GM19324 (cell line): ENCODE measurements around the gene OR2J3.
"Not testable (repeated sequence)": the region's sequence is repeated elsewhere in the genome, so short reads cannot be mapped to it uniquely, and the experiment has no call there.

Experiments
- ATAC-seq: cut with Tn5 transposase; IDR thresholded peaks from one replicate; pipeline ENCODE4 v1.9.1; 2021; ENCODE audit warnings: mild to moderate bottlenecking, moderate library complexity; ENCODE audit not compliant: unreplicated experiment, low FRiP score

The OR2J3 gene

GRCh38 chr6:29107758-29108157 is at the start of gene OR2J3:
Gene OR2J3 (plus strand): TSS chr6:29108058. CDS start chr6:29111891, 3,833 bp downstream.
- no peak for ATAC-seq

- no peak for ATAC-seq
Observed at GRCh38 chr6:29071831-29072723, 35.8 kb upstream of the OR2J3 start.

GRCh38 chr6:29079203-29079602 is 28.7 kb upstream of the OR2J3 start:
- ATAC-seq = no peak

DNA sequence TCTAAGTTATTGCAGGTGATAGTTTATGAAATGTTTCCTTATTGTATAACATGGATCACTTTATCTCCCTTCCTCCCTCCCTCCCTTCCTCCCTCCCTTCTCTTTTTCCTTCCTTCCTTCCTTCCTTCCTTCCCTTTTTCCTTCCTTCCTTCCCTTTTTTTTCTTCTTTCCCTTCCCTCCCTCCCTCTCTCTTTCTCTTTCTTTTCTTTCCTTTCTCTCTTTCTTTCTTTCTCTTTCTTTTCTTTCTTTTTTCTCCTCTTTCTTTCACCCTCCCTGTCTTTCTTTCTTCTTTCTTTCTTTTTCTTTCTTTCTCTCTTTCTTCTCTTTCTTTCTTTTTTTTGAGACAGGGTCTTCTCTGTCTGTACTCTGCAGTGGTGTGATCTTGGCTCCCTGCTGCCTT is 26.5 kb upstream of the OR2J3 start:
- no peak for ATAC-seq

GRCh38 chr6:29082457-29082856 is 25.4 kb upstream of the OR2J3 start:
- no peak for ATAC-seq

GRCh38 chr6:29087213-29087612 is 20.6 kb upstream of the OR2J3 start, which contains the start of gene OR2B3:
Gene OR2B3 (minus strand): TSS chr6:29087313. CDS start chr6:29087248, 65 bp downstream.
- ATAC-seq = no peak

DNA sequence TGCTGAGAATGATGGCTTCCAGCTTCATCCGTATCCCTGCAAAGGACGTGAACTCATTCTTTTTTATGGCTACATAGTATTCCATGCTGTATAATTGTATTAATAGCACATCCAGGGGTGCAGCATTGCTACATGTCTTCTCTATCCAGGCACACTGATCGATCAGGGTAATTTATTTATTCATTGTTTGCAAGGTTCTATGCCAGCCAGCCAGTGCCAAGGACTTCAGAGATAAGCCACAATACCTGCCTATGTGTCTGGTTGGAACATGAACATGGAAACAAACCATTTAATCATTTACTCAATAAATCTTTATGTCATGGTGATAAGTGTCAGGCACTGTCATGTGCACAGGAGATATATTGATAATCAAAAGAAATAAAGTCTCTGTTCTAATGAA is 14.9 kb upstream of the OR2J3 start:
- no peak for ATAC-seq

GRCh38 chr6:29097803-29098202 is 10.1 kb upstream of the OR2J3 start:
- no peak for ATAC-seq

DNA sequence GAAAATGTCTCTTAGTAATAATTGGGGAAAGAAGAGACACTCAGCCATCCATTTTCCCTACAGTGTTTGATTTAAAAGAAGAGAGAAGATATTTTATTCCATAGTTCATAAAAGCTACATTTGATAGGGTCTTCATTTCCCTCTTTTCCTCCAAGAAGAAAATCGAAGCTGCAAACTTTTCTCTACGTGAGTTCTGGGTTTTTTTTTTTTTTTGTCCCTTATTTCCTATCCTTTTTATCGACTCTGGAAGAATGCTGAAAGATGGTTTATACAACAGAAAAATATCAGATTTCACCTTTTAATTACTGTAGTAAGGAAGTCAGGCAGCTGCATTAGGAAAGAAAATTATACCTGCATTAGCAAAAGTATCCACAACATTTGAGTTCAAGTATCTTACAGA is 8.7 kb upstream of the OR2J3 start, which contains the start of gene OR2J1:
Gene OR2J1, plus strand, starts transcription at position 301 of the 400 bp plus-strand sequence. CDS start 1,453 bp downstream, outside the sequence.
- ATAC-seq = no peak

DNA sequence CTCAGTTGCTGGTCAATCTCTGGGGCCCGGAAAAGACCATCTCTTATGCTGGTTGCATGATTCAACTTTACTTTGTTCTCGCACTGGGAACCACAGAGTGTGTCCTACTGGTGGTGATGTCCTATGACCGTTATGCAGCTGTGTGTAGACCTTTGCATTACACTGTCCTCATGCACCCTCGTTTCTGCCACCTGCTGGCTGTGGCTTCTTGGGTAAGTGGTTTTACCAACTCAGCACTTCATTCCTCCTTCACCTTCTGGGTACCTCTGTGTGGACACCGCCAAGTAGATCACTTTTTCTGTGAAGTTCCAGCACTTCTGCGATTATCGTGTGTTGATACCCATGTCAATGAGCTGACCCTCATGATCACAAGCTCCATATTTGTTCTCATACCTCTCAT is 4.3 kb downstream of the OR2J3 start:
- ATAC-seq = no peak

DNA sequence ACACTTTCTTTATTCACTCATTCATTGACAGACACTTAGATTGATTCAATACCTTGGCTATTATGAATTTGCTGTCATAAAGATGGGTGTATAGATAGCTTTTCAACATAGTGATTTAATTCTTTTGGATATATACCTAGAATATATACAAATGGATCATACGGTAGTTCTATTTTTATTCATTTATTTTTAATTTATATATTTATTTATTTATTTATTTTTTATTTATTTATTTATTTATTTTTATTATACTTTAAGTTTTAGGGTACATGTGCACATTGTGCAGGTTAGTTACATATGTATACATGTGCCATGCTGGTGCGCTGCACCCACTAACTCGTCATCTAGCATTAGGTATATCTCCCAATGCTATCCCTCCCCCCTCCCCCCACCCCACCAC is 7.1 kb downstream of the OR2J3 start:
- ATAC-seq = not testable (repeated sequence)

DNA sequence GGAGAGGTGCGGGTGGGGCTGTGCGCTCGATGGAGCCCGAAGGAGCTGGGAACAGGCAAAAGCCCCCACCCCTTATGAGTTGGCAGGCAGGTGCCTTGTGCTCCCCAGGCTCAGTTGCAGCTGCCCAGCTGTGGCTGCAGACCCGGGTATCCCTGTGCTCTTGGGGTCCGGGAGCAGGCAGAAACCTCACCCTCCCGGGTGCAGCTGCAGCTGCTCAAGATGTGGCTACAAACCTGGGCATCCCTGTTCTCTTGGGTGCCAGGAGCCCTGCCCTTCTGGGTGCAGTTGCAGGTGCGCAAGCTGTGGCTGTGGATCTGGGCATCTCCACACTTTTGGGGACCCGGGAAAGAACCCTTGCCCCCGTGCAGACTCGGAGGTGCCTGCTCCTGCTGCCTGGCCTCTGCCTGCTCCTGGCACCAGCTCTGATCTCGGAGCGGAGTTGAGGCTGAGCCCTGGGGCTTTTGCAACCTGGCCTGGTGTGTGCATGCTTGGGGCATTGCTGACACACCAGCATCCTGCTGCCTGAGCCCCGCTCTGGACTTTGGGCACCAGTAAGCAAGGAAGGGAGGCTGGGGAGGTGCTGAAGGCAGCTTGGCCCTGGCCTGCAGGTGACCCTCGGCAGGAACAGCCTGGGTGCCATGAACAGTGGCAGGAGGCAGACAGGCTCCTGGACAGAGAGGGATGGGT is 21.6 kb downstream of the OR2J3 start:
- no peak for ATAC-seq

DNA sequence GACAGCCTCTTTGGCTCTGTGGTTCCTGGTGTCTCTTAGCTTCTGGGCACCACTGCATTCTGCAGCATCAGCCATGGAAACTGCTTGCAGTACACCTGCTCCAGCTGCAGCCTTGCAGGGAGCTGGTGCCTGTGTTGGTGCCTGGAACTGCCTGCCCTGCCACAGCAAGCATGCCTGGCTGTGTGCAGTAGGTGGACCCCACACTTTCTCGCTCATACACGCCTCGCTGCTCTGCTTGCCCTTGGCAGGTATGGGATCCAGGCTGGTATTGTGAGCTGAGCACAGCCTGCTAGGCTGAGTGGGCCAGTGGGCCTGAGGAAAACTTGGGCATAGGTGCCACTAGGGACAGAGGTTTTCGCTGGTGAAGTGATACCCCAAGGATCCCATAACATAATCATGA is 22.8 kb downstream of the OR2J3 start:
- no peak for ATAC-seq

- no peak for ATAC-seq
Observed at GRCh38 chr6:29131691-29132090, 23.8 kb downstream of the OR2J3 start.

DNA sequence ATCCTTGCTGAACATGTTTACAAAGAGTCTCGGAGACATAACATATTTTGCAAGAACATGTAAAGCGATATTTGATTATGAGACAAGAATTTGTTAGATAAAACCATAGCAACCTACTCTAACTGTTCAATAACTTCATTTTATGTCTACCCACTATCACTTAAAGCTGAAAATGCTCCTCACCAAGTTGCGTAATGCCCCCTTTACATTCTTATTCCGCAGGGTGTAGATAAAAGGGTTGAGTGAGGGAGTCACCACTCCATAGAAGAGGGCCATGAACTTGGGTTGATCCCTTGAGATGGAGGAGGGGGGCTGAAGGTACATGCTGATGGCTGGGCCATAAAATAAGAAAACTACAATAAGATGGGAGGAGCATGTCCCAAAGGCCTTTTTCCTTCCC is 29.9 kb downstream of the OR2J3 start:
- no peak for ATAC-seq

DNA sequence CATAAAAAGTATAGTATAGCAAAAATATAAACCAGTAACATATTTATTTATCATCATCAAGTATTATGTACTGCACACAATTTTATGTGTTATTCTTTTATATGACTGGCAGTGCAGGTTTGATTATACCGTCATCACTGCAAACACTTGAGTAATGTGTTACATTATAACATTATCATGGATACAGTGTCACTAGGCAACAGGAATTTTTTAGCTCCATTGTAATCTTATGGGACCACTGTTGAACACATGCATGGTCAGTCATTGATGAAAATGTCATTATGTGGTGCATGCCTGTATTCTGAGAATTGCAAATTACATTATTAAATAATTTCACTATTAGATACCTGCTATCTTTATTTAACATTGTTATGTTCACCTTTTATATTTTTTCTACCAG is 33.7 kb downstream of the OR2J3 start:
- ATAC-seq = no peak

- ATAC-seq = no peak
Observed at GRCh38 chr6:29142309-29142708, 34.5 kb downstream of the OR2J3 start.

GRCh38 chr6:29146179-29146578 is 38.3 kb downstream of the OR2J3 start:
- ATAC-seq = no peak

DNA sequence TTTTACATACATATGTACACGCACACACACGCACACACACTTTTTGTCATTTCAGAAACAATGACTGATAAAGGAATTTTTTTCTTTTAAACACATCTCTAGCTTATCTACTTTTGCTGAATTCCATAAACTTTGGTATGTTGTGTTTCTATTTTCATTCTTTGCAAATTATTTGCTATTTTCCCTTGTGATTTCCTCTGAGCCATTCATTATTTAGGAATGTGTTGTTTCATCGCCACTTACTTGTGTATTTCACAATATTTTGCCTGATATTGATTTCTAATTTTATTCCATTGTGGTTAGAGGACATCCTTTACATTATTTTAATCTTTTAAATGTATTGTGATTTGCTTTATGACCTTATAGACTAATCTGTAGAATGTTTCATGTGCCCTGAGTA is 39.2 kb downstream of the OR2J3 start:
- no peak for ATAC-seq

DNA sequence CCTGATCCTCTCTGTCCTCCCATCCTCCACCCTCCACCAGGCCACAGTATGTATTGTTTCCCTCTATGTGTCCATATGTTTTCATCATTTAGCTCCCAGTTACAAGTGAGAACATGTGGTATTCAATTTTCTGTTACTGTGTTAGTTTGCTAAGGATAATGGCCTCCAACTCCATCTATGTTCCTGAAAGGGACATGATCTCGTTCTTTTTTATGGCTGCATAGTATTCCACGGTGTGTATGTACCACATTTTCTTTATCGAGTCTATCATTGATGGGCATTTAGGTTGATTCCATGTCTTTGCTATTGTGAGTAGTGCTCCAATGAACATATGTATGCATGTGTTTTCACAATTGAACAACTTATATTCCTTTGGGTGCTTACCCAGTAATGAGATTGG is 41.6 kb downstream of the OR2J3 start:
- ATAC-seq = not testable (repeated sequence)

DNA sequence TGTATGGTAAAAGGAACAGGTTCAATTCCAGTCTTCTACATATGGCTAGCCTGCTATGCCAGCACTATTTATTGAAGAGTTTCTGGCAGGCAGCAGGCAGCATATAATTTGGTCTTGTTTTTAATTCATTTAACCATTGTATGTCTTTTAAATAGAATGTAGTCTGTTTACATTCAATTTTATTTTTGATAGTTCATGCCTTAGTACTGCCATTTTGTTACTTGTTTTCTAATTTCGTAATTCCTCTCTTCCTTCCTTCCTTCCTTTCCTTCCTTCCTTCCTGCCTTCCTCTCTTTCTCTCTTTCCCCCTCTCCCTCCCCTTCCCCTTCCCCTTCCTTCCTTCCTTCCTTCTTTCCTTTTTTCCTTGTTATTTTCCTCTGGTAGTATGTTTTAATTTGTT is 45.2 kb downstream of the OR2J3 start:
- ATAC-seq = no peak

GRCh38 chr6:29155182-29155581 is 47.3 kb downstream of the OR2J3 start:
- ATAC-seq = not testable (repeated sequence)
